A549 treated with DMSO at 1 μM for 4 hours (cell line): ENCODE results near the gene MEIOC. TPM values are rescaled to one million over a fixed set of nuclear protein-coding genes. Genes with fewer than 3 reads are reported as not detected.

Experiments
- total RNA-seq: library from RNA; stranded (reverse); fragments of 200-300 nt; extraction: Qiagen RNA extraction; gene quantifications from 5 replicates; pipeline ENCODE4 v1.2.3, GENCODE V29; 2022; ENCODE audit warnings: low read depth

MEIOC gene
- 2.0 to 4.7 TPM (median 3.6 TPM) in 5 replicates for total RNA-seq

GRCh38 chr17:44655983-44656710, at the start of gene MEIOC:
TSS of gene MEIOC (plus strand) at chr17:44656468. CDS start at chr17:44656614, 146 bp downstream.

DNA sequence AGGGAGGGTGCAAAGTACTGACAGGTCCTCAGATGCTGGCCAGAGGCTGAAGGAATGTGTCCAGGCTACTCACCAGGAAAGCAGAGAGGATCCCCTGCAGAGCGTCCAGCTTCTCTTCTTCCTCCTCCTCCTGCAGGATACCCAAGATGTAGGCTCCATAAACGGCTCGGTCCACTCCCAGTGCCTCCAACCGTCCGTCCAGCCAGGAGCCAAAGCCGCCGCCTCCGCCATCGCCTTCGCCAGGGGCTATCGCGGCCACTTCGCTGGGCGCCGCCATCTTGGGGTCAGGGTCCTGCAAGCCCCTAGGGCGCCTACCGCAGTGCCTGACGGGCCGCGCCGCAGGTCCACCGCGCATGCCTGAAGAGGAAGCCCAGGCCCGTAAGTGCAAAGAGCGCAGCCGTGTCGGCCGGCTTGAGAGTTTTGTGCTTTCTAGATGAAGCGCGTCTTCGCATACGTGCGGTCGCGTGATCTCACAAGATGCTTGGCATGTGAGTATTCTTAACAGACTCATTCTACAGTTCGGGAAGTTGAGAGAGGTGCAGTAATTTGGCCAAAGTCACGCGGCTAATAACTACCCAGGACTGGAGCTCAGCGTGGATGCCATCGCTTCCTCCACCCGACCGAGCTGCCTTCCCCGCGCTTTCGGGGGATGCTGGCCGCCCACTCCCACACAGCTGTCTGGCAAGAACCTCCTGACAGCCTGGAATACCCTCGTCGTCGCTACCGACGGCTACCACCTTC, 33.4 kb downstream of the MEIOC start, which contains the start of gene CCDC43:
CCDC43 (minus strand) TSS at position 300 of the 741 bp plus-strand sequence; CDS start at position 277, 23 bp downstream.

DNA sequence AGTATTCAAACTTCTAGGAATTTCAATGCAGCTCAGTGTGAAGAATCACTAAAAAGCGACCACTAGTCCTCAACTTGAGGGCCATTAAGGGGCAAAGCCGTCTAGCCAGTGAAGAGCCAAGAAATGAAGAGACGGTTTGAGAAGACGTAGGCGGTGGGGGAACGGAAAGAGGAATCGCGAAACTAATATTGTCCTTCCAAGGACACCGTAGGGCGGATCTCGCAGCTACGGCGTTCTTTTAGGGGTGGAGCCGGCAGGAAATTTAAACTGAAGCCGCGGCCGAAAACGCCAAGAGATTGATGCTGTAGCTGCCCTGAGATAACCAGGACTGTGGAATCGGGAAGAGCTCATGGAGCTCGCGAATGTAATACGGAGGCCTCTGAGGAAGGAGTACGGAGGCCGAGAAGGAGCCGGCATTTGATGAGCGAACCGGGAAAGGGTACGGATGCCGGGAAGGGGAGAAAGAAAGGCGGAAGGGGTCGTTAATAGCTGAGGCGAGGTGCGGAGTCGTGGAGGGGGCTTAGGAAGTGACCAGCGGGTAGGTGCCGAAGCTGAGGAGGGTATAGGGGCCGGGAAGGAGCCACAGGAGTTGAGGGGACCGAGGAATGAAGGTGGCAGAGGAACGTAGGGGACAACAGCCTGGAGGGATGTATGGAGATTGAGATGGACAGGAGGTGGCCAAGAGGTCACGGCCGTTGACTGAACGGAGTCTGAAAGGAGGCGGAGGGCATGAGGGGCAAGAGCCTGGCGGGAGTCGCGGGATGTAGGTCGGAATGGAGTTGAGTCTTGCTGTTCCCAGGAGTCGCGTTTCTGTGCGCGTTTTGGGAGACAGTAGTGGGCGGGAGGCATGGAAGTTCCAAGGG, 52.4 kb downstream of the MEIOC start, which contains the start of gene DBF4B:
DBF4B (plus strand) TSS at position 265 of the 863 bp plus-strand sequence; CDS start at position 421, 156 bp downstream.

Other genes with a start within 250 kb of the MEIOC start
- gene GPATCH8, start 153.1 kb upstream of the MEIOC start, total RNA-seq = 20.4 to 24.5 TPM (median 24.2 TPM) in 5 replicates
- gene FZD2, start 99.0 kb upstream of the MEIOC start, total RNA-seq = 31.5 to 46.5 TPM (median 38.7 TPM) in 5 replicates
- gene CCDC43, start 33.3 kb downstream of the MEIOC start, total RNA-seq = 27.6 to 35.2 TPM (median 31.4 TPM) in 5 replicates
- 26.8 to 31.8 TPM (median 28.9 TPM) in 5 replicates for gene DBF4B, start 52.2 kb downstream of the MEIOC start, total RNA-seq
- gene ADAM11, start 102.5 kb downstream of the MEIOC start, total RNA-seq = 1.9 to 2.7 TPM (median 2.1 TPM) in 5 replicates
- 34.3 to 45.2 TPM (median 42.8 TPM) in 5 replicates for gene GJC1, start 173.8 kb downstream of the MEIOC start, total RNA-seq
- gene HIGD1B, start 191.4 kb downstream of the MEIOC start, total RNA-seq = not detected in 5 replicates
- 159 to 184 TPM (median 170 TPM) in 5 replicates for gene EFTUD2, start 243.0 kb downstream of the MEIOC start, total RNA-seq